Right renal pelvis (tissue), 4 donors: ENCODE results near the gene FAM163B. TPM values are rescaled to one million over a fixed set of nuclear protein-coding genes. Genes with fewer than 3 reads are reported as not detected.

Experiments
- DNase-seq, 4 donors: peaks; one replicate each; pipeline ENCODE4 v3.0.0-alpha.2; 2013; ENCODE audit warnings: low read depth in 4 of 4, low spot score in 3 of 4, missing footprints in 1 of 4
- polyA plus RNA-seq, 4 donors: library from polyadenylated mRNA; unstranded; fragments of 120-200 nt; gene quantifications; one replicate each; pipeline ENCODE4 v1.2.1, GENCODE V29; 2013; ENCODE audit not compliant: insufficient read length in 4 of 4

FAM163B gene
- polyA plus RNA-seq, 4 donors, result 0.49 TPM; not detected in 3

DNA sequence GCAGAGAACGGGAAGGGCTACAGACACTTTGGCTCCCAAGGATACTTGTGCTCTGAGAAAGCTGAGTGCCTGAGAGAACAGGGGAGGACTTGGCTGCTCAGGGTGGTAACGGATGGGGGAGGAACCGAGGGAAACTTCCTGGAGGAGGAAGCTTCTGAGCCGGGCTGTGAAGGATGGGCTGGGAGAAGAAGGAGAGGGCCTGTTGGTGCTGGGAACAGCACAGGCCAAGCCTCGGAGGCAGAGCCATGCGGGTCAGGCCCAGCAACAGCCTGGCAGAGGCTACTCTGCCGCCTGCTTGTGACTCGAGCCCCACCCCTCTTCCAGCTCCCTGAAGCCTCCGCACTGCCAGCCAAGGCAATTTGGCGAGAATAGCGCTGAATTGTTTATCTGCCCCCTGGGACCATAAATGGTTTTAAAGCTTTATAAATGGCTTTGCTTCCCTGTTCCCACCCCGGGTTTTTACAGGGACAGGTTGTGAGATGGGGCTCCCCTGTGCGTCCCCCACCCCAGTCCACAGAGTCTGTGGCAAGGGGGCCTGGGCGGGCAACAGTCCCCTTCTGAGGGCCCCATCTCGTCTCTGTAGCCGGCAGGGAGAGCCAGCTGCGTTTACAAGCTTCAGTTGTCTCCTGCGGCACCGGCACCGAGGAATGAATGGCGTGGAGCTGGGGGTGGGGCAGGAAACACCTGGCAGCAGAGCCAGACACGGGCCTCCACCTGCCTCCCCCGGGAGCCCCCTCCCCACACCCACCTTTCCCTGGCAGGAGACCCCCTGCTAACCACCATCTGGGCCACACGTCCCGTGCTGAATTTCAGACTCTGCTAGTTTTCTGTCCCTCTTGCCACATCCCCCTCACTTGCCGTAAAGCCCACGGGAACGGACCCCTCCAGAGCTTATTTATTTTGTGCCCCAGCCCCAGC, 24.4 kb downstream of the FAM163B start:
- DNase-seq, result no peak

GRCh38 chr9:133584167-133584558, 25.0 kb downstream of the FAM163B start:
- no peak for DNase-seq

DNA sequence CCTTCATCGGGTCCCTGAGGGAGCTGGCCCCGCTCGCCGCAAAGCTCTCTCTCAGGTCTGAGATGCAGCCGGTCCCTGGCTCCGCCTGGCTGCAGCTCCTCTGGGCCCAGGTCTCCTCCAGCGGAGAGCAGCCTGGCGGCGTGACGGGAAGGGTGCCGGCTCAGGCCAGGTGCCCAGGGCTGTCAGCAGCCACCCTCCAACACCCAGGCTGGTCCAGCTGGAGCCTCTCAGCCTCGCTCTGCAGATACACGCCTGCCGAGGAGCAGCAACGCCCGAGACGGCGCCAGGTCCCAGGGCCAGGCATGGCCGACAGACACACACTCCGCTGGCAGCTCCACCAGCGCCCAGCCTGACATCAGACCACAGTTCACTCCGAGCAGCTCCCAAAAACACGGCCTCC, 25.6 kb downstream of the FAM163B start:
- DNase-seq, result no peak

DNA sequence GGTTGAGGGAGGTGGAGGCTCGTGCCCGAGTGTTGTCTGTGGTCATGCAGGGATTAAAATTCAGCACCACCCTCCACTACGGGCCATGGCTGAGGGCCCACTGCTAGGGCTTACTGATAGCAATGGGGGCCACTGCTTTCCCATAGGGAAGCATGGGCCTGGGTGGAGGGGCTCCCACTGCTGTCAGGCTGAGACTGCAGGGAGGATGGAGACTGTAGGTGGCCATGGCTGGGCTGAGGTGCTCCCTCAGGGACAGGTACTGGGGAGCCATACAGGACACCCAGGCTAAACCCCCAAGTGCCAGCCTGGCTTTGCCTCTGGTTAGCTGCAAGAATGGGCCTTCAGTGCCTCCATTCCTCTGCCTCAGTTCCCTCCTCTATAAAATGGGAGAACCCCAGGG, 26.1 kb downstream of the FAM163B start:
- no peak for DNase-seq

DNA sequence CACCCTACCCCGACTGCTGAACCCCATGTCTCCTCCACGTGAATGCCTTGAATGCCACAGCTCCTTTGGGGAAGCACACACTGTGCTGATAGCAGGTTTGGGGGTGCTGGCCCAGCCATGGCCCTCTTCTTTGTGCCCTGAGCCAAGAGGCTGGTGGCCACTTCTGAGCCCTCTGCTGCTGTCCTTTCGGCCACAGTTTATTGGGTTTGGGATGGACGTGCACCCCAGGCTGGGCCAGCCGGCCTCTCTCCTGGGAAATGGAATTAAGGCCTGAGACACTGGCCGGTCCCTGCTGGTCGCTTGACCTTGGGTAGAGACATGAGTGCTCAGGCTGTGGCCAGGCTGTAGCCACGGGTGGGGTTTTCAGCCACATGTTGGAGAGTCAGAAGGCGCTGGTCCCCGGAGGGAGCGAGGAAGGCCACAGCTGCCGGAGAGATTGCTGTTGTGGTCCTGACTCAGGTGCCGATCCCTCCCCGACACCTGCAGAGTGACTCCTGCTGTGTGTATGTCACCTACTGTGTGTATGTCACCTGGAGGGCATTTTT, 26.6 kb downstream of the FAM163B start:
- no peak for DNase-seq

DNA sequence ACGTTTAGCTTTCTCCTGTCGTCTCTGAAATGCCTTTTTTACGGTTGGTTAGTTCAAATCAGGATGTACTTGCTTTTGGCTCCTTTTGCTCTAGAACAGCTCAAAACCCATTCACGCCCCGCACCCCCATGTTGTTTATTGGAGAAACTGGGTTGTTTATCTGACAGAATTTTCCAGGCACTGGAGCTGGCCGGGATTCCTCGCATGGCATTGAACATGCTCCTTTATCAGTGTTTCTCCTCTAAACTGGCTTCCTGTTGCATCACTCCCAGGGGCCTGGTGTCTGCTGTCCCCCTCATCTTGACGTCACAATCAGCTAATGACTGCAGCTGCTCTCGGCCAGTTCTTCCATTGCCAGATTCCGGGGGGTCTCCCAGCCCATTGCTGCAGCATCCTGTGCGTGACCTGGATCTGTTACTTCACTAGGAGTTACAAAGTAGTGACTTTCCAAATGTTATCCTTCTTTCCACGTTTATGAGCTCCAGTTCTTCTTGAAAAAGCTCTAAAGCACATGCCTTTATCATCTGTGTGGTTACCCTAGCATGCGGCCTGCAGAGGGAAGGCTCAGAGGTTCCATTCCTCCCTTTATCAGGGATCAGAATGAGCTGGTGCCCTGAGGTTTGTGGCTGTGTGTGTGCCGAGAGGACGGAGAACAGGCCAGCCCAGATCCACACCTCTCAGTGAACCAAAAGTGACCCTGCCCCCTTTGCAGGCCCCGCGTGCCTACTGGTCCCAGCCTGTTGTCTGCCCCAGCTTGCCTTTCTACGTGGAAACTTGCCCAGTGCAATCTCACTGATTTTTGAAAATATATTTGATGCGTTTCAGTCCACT, 27.5 kb downstream of the FAM163B start:
- DNase-seq, result no peak

DNA sequence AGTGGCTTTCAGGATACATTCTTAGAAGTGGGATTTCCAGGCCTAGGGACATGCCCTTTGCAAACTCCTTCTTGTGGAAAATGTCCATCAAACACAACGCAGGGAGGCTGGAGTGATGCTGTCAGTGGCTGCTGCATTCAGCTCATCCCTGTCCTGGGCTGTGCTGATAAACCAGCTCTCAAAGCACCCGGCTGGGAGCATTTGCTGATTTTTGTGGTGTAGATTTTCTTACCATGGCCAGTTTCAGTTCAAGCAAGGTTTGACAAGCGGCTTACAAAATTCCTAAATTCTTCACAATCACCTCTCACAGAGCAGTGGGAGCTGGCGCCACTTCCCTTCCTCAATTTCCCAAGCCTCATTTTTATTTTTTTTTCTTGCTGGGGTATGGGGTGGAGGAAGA, 28.2 kb downstream of the FAM163B start:
- no peak for DNase-seq

DNA sequence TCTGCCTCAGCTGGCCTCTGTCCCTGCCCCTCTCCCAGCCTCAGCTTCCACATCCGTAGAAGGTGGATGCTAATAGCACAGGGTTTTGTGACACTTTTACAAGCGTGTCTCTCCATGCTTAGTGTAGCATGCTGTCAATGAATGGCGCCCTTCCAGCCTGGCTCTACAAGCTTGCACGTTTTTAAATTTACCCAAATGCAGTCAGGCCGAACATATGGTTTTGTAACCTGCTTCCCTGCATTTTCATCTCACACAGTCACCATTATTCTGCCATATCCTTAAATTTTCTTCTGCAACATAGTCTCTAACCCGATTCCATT, 28.8 kb downstream of the FAM163B start:
- no peak for DNase-seq

DNA sequence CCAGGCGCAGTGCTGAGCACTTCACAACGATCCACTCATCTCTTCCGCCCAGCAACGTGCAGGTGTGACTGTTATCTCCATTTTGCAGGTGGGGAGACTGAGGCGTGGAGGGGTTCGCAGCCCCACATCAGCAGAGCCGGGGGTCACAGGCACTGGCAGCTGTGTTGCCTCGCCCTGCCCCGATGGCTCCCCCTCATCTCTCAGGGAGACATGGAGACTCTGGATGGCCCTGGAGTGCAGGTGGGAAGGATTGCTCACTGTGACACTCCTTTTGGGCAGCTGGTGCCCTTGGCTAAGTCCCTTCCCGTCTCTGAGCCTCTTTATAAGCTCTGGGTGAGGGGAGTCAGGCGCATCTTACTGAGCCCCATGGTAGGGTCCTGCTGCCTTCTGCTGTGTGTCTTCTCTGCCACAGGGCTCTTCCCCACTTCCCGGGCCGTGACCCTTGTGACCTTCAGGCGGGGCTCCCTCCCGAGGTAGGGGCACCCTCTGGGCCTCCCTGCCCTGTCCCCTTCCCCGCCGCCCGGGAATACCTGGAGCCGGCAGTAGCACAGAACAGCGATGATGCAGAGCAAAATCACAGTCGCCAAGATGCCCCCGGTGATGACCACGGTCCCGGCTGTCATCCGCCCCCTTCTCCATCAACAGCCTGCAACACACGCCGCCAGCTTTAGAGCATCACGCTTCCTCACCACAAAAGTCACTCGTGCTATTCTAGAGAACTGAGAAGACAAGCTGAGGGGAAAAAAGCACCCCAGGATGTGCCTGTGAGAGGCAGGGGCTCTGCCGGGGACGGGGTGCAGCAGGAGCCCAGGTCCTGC, 29.4 kb downstream of the FAM163B start:
- DNase-seq, result no peak

DNA sequence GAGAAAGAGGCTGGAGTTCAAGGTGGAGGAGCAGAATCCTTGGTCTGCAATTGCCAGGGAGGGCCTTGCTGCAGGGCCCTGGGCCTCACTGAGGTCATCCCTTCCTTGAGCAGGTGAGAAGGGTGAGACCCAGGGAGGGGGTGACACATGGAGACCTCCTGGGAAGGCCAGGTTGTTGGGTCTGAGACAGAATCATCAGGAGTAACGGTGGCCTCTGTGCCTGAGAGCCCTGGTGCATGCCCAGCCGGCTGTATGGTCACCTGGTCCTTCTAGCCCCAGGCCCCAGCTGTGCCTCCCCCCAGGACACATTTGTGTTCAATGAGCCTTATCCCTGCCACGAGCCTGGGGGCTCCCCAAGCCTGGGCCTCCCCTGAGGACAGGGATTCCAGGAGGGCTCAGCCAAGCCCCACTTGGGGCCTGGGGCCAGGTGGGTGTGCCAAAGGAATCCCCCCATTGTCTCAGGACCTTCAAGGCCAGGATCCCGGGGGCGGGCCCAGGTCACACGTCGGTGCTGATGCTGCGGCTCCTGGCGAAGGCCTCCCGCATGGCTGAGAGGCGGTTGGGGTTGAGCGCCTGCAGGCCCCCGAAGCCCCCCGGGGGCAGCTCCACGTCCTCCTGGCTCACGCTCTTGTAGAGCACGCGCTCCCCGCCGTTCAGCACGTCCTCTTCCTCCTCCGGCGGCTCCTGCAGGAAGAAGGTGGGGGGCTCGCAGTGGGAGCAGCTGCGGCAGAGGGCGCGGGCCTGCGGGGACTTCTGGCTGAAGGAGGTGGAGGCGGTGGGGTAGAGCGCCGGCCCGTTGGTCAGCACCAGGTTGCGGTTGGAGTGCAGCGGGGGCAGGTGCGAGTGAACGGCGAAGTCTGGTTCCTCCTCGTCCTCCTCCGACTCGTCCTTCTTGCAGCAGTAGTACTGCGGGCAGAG, 30.4 kb downstream of the FAM163B start:
- DNase-seq, result no peak

GRCh38 chr9:133577737-133578112, 31.5 kb downstream of the FAM163B start:
- no peak for DNase-seq

- no peak for DNase-seq
Observed at GRCh38 chr9:133576875-133577736, 32.1 kb downstream of the FAM163B start.

GRCh38 chr9:133576031-133576874, 32.9 kb downstream of the FAM163B start:
- DNase-seq, result no peak

DNA sequence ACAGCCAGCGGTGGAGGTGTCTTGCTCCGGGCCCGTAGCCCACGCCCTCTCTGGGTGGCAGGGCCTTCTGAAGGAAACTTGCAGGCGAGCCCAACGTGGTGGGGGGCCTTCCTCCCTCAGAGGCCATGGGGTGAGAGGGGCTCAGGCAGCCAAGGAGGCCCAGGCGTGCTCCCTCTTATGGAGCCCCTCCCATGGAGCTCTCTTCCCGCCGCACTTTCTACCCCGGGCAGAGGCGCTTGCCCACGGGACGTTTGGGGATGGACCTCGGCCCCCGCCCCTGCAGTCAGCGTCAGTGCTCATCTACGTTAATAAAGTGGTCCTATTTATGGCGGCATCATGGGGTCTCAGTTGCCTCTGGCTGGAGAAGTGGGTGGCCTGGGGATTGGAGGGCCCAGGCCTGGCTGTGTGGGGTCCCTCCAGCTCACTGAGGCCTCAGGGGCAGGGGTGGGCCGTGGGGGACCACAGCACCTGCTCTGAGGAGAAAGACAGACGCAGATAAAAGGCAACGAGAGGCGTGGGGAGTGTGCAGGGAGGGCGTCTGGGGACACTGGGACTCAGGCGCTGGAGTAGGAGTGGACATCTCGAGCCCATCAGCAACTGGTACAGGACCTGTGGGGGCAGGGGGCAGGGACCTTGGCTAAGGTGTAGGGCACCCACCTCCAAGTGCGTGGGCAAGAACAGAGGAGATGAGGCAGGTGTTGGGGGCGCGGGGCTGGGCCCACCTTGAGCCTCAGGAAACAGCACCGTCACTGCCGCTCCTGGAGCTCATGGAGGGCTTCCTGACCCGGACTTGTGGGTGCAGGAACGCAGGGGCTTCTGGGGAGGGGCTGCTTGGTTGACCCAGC, 33.8 kb downstream of the FAM163B start:
- DNase-seq, result no peak

DNA sequence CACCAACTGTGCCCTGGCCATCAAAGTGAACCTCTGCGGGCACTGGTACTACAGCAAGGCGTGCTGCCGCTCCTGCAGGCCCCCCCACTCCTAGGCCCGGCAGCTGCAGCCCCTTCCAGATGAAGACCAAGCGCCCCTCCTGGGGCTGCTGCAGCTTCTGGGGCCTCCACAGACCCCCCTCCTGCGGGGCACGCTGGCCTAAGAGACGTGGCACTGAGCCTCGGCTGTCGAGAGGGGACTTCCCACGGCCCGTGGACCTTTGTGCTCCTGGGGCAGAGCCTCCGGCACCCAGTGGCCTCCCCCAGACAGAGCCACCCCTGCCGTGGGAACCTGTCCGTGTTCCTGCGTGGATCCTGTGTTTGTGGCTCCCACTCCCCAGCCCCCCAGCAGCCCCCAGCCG, 34.4 kb downstream of the FAM163B start:
- no peak for DNase-seq

DNA sequence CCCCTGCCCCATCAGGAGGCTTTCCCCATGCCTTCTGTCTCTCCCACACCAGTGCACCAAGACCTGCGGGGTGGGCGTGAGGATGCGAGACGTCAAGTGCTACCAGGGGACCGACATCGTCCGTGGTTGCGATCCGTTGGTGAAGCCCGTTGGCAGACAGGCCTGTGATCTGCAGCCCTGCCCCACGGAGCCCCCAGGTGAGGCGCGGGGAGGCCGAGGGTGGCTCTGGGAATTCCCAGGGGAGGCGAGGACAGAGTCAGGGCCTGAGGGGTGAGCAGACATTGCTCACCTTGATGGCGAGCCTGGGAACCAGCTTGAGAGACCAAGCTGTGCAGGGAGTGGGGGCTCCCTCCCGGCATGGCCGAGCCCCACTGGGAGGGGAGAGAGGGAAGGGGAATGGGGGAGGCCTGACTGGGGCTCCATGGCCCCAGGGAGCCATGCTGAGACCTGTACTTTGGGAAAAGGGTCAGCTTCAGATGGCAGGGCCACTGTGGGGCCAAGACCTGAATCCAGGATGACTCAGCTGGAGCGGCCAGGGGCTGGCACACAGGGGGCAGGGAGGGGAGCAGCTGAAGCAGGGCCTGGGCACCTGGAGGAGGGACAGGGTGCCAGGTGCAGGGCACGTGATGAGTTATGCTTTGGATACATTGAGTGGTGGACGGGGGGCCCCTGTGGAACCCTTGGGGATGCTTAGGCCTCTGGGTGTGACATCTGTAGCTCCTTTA, 35.2 kb downstream of the FAM163B start:
- no peak for DNase-seq
